ENCODE data around the gene SKIDA1.

Gene SKIDA1

GRCh38 chr10:21533467-21534279, 8.2 kb upstream of the SKIDA1 start, which contains the start of gene MLLT10 (continued):
- TF ChIP-seq, protein P1, sequence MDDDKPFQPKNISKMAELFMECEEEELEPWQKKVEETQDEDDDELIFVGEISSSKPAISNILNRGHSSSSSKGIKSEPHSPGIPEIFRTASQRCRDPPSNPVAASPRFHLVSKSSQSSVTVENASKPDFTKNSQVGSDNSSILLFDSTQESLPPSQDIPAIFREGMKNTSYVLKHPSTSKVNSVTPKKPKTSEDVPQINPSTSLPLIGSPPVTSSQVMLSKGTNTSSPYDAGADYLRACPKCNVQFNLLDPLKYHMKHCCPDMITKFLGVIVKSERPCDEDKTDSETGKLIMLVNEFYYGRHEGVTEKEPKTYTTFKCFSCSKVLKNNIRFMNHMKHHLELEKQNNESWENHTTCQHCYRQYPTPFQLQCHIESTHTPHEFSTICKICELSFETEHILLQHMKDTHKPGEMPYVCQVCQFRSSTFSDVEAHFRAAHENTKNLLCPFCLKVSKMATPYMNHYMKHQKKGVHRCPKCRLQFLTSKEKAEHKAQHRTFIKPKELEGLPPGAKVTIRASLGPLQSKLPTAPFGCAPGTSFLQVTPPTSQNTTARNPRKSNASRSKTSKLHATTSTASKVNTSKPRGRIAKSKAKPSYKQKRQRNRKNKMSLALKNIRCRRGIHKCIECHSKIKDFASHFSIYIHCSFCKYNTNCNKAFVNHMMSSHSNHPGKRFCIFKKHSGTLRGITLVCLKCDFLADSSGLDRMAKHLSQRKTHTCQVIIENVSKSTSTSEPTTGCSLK (tag by site-specific recombination; IDR thresholded peaks at IDR 0.05): no peak
- TF ChIP-seq ZNF2 (tag by site-specific recombination; IDR thresholded peaks at IDR 0.05): peak; percentile 76; the same call in 1 of the 2 replicates
- TF ChIP-seq ZSCAN4 (tag by site-specific recombination; IDR thresholded peaks at IDR 0.05): no peak; the same call in 1 of the 2 replicates
- no peak for TF ChIP-seq ZNF16 (tag by site-specific recombination; IDR thresholded peaks at IDR 0.05; ENCODE audit: low read depth)
- peak; percentile 51 for TF ChIP-seq KLF1 (tag by site-specific recombination; IDR thresholded peaks at IDR 0.05)
- TF ChIP-seq ZNF292 (tag by site-specific recombination; IDR thresholded peaks at IDR 0.05; ENCODE audit: borderline replicate concordance, low read depth): no peak
- TF ChIP-seq ZSCAN23 (tag by site-specific recombination; IDR thresholded peaks at IDR 0.05): peak; percentile 55; the same call in 1 of the 2 replicates
- no peak for TF ChIP-seq ZNF433 (tag by site-specific recombination; IDR thresholded peaks at IDR 0.05; ENCODE audit: low read depth)
- TF ChIP-seq ZNF223 (tag by site-specific recombination; IDR thresholded peaks at IDR 0.05): 0 out of 2 replicates have a peak, but pooled peaks have one; percentile 45
- no peak for TF ChIP-seq ZNF239 (tag by site-specific recombination; IDR thresholded peaks at IDR 0.05)
- TF ChIP-seq, protein P2, sequence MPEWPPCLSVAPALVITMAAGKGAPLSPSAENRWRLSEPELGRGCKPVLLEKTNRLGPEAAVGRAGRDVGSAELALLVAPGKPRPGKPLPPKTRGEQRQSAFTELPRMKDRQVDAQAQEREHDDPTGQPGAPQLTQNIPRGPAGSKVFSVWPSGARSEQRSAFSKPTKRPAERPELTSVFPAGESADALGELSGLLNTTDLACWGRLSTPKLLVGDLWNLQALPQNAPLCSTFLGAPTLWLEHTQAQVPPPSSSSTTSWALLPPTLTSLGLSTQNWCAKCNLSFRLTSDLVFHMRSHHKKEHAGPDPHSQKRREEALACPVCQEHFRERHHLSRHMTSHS (tag by site-specific recombination; IDR thresholded peaks at IDR 0.05): no peak
- TF ChIP-seq GFI1B (tag by site-specific recombination; IDR thresholded peaks at IDR 0.05): no peak
- no peak for TF ChIP-seq MEIS1 (CRISPR knock-in tag; IDR thresholded peaks at IDR 0.05; ENCODE audit: borderline replicate concordance)
- TF ChIP-seq ZNF423 (tag by site-specific recombination; IDR thresholded peaks at IDR 0.05): peak; percentile 44; the same call in 1 of the 2 replicates
- no peak for TF ChIP-seq ZNF707 (tag by site-specific recombination; IDR thresholded peaks at IDR 0.05)
- TF ChIP-seq ZNF585B (tag by site-specific recombination; IDR thresholded peaks at IDR 0.05): no peak
- TF ChIP-seq ZBTB17 (tag by site-specific recombination; IDR thresholded peaks at IDR 0.05): peak; percentile 88
- TF ChIP-seq, protein P3, sequence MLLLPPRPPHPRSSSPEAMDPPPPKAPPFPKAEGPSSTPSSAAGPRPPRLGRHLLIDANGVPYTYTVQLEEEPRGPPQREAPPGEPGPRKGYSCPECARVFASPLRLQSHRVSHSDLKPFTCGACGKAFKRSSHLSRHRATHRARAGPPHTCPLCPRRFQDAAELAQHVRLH (tag by site-specific recombination; IDR thresholded peaks at IDR 0.05): no peak
- peak; percentile 48; the same call in 1 of the 2 replicates for TF ChIP-seq ZNF394 (tag by site-specific recombination; IDR thresholded peaks at IDR 0.05; ENCODE audit: borderline replicate concordance)
- TF ChIP-seq ZNF274 (IDR thresholded peaks at IDR 0.05; ENCODE audit: low read length): no peak
- no peak for TF ChIP-seq ZNF274 (tag by site-specific recombination; IDR thresholded peaks at IDR 0.05; ENCODE audit: borderline replicate concordance)
- TF ChIP-seq ZFP3 (tag by site-specific recombination; IDR thresholded peaks at IDR 0.05; ENCODE audit: low read depth): no peak
- TF ChIP-seq ZNF19 (tag by site-specific recombination; IDR thresholded peaks at IDR 0.05; ENCODE audit: low read depth): no peak
- no peak for TF ChIP-seq ZNF510 (tag by site-specific recombination; IDR thresholded peaks at IDR 0.05; ENCODE audit: insufficient replicate concordance)
- TF ChIP-seq WT1 (tag by site-specific recombination; IDR thresholded peaks at IDR 0.05): 0 out of 2 replicates have a peak, but pooled peaks have one; percentile 30
- no peak for TF ChIP-seq HOXD13 (CRISPR knock-in tag; IDR thresholded peaks at IDR 0.05; ENCODE audit: borderline replicate concordance)
- TF ChIP-seq ZFP69B (tag by site-specific recombination; IDR thresholded peaks at IDR 0.05): peak; percentile 72
- TF ChIP-seq ZNF768 (tag by site-specific recombination; IDR thresholded peaks at IDR 0.05): no peak
- no peak for TF ChIP-seq ZSCAN16 (tag by site-specific recombination; IDR thresholded peaks at IDR 0.05)
- TF ChIP-seq YY2 (tag by site-specific recombination; IDR thresholded peaks at IDR 0.05): peak; percentile 52; the same call in 1 of the 2 replicates
- TF ChIP-seq, protein P4, sequence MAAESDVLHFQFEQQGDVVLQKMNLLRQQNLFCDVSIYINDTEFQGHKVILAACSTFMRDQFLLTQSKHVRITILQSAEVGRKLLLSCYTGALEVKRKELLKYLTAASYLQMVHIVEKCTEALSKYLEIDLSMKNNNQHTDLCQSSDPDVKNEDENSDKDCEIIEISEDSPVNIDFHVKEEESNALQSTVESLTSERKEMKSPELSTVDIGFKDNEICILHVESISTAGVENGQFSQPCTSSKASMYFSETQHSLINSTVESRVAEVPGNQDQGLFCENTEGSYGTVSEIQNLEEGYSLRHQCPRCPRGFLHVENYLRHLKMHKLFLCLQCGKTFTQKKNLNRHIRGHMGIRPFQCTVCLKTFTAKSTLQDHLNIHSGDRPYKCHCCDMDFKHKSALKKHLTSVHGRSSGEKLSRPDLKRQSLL (tag by site-specific recombination; IDR thresholded peaks at IDR 0.05): no peak
- no peak for TF ChIP-seq ZNF175 (tag by site-specific recombination; IDR thresholded peaks at IDR 0.05)
- no peak for TF ChIP-seq ZNF544 (tag by site-specific recombination; IDR thresholded peaks at IDR 0.05)
- TF ChIP-seq ZNF138 (tag by site-specific recombination; IDR thresholded peaks at IDR 0.05; ENCODE audit: borderline replicate concordance): no peak
- no peak for TF ChIP-seq SALL2 (tag by site-specific recombination; IDR thresholded peaks at IDR 0.05; ENCODE audit: borderline replicate concordance)
- TF ChIP-seq ZNF366 (tag by site-specific recombination; conservative IDR thresholded peaks at IDR 0.05): peak; percentile 41; the same call in 1 of the 2 replicates
